ENCODE results near the gene TASP1.
A peak's percentile ranks its signal among the peaks of the same experiment; 100 is the strongest.
"Not testable (repeated sequence)": the region's sequence is repeated elsewhere in the genome, so short reads cannot be mapped to it uniquely, and the experiment has no call there.

Gene TASP1, protein sequence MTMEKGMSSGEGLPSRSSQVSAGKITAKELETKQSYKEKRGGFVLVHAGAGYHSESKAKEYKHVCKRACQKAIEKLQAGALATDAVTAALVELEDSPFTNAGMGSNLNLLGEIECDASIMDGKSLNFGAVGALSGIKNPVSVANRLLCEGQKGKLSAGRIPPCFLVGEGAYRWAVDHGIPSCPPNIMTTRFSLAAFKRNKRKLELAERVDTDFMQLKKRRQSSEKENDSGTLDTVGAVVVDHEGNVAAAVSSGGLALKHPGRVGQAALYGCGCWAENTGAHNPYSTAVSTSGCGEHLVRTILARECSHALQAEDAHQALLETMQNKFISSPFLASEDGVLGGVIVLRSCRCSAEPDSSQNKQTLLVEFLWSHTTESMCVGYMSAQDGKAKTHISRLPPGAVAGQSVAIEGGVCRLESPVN

DNA sequence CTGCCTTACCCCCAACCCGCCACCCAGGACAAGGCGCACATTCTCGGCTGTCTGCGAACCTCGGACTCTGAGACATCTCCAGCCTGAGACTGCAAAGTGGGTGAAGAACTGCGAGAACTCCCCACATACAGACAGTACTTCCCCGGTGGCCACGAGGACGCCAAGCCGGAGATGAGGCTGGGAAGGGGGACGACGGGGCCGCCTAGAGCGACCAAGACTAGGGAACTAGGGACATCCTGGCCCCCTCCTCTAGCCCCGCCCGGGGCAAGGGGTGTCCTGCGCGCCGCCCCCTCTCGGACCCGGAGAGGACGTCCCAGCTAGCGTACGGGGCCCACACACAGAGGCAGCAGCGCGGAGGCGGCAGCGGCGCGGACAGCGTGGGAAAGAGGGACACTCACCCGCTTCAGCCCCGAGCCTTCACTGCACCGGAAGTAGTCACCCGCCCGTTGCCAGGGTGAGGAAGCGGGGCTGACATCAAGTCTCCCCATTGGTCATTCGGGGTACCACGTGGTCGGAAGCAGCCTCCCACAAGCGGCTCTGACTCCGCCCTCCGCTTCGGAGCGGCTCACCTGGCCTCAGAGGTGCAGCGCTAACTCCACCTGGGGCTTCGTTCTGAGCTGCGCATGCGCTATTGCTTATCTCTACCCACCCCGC is at the start of gene TASP1:
TSS of gene TASP1 (minus strand) at position 437 of the 654 bp plus-strand sequence. CDS start 8,854 bp downstream, outside the sequence.
- DNase-seq (ENCODE audit: extremely low spot score, insufficient read length, low read depth) (peak; percentile 91), FAIRE-seq (peak; percentile 98)

- FAIRE-seq = no peak
- no peak for DNase-seq (ENCODE audit: extremely low spot score, insufficient read length, low read depth)
Measured at GRCh38 chr20:13687815-13688214, 49.1 kb upstream of the TASP1 start.

DNA sequence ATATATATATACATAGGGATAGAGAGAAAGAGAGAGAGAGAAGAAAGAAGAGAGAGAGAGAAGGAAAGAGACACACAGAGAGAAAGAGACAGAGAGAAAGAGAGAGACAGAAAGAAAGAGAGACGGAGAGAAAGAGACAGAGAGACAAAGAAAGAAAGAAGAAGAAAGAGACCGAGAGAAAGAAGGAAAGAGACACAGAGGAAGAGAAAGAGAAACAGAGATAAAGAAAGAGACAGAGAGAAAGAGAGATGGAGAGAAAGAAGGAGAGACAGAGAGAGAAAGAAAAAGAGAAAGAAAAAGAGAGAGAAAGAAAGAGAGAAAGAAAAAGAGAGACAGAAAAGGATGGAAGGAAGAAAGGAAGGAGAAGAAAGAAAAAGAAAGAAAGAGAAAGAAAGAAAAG is 46.9 kb upstream of the TASP1 start:
- FAIRE-seq (no peak), DNase-seq (ENCODE audit: extremely low spot score, insufficient read length, low read depth) (no peak)

DNA sequence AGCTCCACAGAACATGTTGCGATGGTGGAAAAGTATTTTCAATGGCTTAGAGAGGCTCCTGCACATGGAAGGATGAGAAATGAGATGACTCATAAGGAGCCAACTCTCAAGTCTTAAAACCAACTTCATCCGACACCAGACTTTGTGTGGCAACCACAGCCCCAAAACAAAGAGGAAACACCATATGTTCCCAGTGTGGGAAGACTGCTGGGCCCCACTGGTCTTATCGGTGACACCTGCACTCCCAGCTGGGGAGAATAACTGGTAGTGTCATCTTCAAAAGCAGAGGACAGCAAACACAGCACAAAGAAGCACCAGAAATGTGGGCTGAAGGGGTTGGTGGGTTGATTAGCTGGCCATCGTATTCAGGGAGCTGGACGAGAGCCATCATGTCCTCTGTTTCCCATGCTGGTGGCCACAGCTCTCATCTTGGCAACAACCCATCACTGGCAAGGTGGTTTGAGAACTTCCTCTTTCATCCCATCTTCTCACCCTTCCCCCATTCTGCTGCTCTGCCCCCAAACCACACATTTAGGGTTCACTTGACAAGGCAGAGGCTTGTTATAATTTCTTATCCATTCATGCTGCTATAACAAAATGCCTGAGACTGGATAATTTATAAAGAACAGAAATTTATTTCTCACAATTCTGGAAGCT is 46.0 kb upstream of the TASP1 start:
- peak; percentile 73 for FAIRE-seq
- no peak for DNase-seq (ENCODE audit: extremely low spot score, insufficient read length, low read depth)

DNA sequence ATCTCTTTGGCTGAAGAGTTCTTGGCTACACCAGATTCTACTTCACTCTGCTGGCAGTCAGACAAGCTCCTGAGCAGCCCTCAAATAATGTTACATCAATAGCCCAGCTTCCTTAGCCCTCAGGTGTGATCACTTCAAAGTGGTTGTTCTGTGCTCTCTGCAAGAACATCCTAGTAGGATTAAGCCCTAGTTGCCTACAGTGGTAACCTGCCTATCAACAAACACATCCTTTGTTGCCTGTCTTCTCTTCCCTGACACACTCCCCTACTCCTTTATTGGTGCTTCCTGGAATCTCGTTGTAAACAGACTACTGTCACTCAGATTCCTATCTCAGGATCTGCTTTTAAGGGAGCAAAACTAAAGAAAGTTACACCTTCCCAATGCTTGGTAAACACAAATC is 45.1 kb upstream of the TASP1 start:
- no peak for FAIRE-seq

GRCh38 chr20:13681248-13682125 is 42.8 kb upstream of the TASP1 start:
- DNase-seq (ENCODE audit: extremely low spot score, insufficient read length, low read depth) (peak; percentile 20), FAIRE-seq (peak; percentile 81)

More for the DNA sequence above, 45.1 kb upstream of the TASP1 start:
- DNase-seq (ENCODE audit: extremely low spot score, insufficient read length, low read depth) = no peak

DNA sequence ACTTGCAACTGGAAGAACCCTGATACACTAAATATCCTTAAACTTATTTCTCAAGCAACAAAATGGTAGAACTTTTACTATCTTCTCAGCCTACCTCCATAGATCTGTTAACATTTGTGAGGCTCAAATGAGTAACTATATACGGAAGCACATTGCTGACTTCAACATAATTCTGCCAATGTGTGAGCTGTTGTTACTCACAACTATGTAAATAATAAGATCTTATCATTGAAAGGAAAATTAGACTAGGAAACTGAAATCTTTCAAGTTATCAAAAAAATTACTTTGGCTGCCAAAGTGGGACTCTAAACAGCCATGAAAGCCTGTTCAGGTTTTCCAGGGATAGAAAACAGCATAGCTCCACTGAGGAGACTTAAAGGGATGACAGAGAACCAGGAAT is 40.2 kb upstream of the TASP1 start:
- FAIRE-seq (no peak), DNase-seq (ENCODE audit: extremely low spot score, insufficient read length, low read depth) (no peak)

DNA sequence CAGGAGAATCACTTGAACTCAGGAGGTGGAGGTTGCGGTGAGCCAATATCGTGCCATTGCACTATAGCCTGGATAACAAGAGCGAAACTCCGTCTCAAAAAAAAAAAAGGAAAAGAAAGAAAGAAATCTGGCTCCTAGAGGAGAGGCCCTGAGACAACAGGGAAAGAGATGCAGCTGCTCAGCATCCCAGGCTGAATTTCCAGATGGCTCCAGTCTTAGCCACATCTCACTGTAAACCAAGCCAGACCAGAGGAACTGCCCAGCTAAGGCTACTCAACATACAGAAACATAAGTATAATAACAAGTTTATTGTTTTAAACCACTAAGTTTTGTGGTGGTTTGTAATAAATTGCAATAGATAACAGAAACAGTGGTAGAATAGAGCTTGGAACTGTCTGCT is 38.5 kb upstream of the TASP1 start:
- no peak for FAIRE-seq
- DNase-seq (ENCODE audit: extremely low spot score, insufficient read length, low read depth) = no peak

- DNase-seq (ENCODE audit: extremely low spot score, insufficient read length, low read depth) (no peak), FAIRE-seq (no peak)
Measured at GRCh38 chr20:13676682-13677081, 38.0 kb upstream of the TASP1 start.

DNA sequence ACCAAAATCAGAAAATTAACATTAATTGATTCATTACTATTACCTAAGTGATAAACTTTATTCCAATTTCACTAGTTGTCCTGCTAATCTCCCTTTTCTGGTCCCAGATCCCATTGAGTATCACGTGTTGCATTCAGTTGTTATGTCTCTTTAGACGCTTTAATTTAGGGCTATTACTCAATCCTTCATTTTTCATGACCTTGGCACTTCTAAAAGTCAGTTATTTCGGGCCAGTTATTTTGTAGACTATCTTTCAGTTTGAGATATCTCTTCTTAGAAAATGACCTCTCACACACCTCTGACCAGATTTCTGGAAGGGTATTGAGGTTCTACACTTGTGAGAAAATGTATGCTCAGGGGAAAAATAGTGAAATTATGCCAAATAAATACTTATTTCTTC is 34.0 kb upstream of the TASP1 start:
- no peak for FAIRE-seq

DNA sequence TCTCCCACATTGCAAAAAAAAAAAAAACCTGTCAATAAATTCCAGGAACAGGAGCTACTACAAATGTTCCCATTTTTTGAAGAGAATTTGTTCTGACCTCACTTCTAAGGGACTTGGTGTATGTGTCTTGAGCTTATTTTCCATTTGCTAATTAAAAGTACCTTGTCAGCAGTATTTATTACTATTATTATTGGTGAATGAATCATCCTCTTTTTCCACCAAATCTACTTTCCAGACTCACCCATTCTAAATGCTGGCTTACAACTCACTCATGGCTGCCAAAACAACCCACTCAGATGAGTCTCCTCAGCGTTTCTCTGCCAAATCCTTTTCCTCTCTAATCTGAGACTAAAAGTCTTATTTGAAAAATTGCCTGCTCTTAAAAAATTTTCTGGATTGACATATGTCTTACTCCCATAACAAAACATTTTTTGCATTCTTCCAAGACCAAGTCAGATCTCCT is 33.2 kb upstream of the TASP1 start:
- FAIRE-seq (no peak), DNase-seq (ENCODE audit: extremely low spot score, insufficient read length, low read depth) (no peak)

More for the DNA sequence above, 34.0 kb upstream of the TASP1 start:
- DNase-seq (ENCODE audit: extremely low spot score, insufficient read length, low read depth) = no peak

DNA sequence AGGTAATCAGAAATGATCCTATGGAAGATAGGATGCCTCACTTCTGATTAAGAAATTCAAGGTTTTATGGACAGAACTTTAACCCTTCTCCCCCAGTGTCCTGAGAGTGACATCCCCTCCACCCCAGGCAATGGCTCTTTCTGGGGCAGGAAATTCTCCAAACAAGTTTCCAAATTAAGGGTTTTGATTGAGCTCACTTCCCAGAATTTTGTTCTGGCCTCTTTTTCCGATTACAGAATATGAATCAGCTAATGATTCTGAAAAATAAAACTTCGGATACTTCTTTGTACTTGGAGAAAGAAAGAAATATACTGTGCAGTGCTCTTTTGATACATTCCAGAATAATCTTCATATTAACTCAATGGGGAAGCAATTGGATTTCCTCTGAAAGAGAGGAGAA is 32.8 kb upstream of the TASP1 start:
- DNase-seq (ENCODE audit: extremely low spot score, insufficient read length, low read depth) (no peak), FAIRE-seq (no peak)

DNA sequence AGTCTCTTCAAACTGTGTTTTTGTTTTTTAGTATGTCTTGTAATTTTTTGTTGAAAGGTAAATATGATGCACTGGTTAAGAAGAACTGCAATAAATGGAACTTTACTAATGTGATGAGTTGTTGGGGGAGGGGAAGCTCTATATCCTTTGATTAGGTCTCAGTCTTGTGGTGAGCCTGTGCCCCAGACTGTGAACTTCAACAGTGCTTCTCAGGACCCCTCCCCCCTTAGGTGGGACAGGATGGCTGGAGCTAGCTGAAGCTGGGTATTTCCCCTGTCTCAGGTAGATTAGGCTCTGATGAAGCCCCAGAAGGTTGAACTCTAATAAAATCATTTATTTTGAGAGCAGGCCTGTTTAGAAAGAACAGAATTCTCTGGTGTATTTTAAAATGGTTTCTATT is 31.4 kb upstream of the TASP1 start:
- no peak for DNase-seq (ENCODE audit: extremely low spot score, insufficient read length, low read depth)
- no peak for FAIRE-seq

DNA sequence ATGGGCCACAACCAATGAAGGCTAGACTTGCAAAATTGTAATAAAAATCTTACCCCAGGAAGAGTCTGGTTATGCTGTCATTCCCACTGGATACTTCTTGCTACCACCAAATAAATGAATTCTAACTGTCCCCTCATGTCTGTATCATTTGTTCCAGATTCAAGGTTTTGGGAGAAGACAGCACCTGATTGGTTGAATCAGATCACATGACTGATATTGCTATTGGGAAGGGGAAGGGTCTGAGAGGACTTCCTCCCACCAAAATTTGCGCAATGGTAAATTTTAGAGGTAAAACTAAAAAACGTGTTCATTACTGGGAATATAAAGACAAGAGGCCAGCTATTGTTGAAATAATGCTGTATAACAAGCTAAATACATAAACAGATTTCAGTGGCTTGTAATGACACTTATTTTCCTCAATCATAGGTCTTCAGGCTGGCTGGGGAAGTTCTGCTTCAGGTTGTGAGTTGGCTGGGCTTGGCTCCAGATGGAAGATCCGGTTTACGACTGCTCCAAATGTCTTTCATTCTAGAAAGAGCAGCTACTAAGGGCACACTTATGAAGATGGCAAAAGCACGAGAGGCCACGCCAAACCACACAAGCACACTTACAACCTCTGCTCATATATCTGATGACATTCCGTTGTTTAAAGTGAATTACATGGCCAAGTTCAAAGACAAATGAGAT is 27.1 kb upstream of the TASP1 start:
- DNase-seq (ENCODE audit: extremely low spot score, insufficient read length, low read depth) (no peak), FAIRE-seq (no peak)

DNA sequence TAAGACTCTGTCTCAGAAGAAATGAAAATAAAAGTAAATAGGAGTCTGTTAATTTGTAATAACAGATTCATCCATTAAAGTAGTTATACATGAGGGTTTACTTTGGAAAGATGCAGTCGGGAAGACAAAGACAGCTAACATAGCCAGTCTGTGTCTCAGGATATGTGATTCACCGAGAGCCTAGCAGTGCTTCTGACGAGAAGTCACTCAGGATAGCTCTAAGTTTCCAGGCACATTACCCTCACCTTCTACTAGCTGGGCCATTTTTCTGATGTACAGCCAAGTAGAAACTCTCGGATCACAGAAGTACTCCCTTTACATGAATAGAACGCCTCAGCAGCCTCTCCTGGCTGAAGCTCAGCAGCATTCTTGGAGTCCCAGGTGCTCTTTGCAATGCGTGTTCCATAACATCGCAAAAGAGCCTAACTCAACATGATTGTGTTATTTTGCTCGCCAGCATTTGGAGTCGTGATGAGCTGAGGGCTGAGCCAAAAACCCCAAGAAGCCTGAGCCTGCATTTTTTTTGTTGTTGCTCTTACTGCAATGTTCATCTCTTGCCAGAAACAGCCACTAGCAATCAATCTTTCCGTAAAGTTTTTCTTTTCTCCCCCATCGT is 22.4 kb upstream of the TASP1 start:
- FAIRE-seq (no peak), DNase-seq (ENCODE audit: extremely low spot score, insufficient read length, low read depth) (no peak)

DNA sequence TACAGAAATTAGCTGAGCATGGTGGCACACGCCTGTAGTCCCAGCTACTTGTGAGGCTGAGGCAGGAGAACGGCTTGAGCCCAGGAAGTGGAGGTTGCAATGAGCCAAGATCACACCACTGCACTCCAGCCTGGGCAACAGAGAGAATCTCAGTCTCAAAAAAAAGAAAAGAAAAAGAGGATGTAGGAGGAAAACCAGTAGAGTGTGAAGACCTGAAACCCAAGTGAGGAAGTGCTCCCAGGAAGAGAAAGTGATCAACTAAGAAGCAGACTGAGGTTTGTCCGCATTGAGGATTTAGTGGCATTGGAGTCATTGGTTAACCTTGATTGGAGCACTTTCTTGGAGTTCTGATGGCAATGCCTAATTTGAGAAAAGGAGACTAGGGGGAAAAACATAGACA is 20.6 kb upstream of the TASP1 start:
- peak; percentile 28 for DNase-seq (ENCODE audit: extremely low spot score, insufficient read length, low read depth)
- peak; percentile 77 for FAIRE-seq

DNA sequence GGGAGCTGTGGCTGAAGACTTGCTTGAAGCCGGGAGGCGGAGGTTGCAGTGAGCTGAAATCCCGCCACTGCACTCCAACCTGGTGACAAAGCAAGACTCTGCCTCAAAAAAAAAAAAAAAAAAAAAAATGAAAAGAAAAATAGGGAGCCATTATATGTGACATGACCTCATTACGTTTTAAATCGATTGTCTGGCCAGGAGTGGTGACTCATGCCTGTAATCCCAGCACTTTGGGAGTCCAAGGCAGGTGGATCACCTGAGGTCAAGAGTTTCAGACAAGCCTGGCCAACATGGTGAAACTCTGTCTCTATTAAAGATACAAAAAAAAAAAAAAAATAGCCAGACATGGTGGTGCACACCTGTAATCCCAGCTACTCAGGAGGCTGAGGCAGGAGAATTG is 19.3 kb upstream of the TASP1 start:
- not testable (repeated sequence) for FAIRE-seq; DNase-seq (ENCODE audit: extremely low spot score, insufficient read length, low read depth)

- no peak for DNase-seq (ENCODE audit: extremely low spot score, insufficient read length, low read depth)
- no peak for FAIRE-seq
Measured at GRCh38 chr20:13656721-13657368, 18.1 kb upstream of the TASP1 start.

All from GM18507 (cell line).